ENCODE data around the gene ILKAP. TPM values are rescaled to one million over a fixed set of nuclear protein-coding genes. Genes with fewer than 3 reads are reported as not detected.

ILKAP gene
- polyA plus RNA-seq, 1 of the 3 experiments (the other 2 are of a cell fraction), result 49.2 TPM

DNA sequence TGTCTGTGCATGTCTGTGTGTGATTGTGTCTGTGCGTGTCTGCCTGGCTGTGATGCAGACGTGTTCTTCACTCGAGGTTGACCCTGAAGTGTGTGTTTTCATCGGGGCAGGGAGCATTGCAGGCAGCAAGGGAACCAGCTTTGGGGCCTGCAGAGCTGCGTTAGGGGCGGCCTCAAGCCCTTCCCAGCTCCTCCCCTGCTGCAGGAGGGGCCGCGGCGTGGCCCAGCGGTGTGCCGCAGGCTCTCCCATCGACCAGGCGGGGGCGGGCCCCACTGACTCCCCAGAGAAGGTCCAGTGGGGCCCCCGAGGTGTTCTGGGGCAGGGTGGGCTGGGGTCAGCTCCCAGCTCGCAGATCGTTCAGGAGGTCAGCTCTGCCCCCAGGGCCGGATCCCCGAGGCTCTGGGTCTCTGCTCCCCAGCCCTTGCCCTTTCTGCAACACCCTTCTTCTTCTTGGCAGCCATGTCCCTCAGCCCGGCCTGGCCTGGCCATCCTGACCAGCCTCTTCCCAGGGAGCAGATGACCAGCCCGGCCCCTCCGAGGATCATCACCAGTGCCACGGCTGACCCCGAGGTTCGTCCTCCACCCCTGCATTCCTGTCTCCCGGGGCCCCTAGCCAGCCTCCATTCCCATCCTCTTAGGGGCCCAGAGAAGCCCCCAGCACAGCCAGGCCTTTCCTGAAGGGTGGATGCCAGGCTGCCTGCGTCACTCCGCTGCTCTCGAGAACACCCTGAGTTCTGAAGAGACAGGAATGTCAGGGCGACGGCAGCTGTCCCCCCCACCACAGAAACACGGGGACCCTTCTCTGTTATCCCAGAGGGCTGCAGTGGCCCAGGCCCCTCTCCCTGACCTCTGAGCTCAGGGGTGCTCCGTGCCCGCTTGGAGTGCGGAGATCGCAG, 76.1 kb downstream of the ILKAP start:
- Histone ChIP-seq H3K4me1 (ENCODE audit: control insufficient read depth in 1 of 2, insufficient read depth in 2 of 2, low read depth in 1 of 2, low read length in 1 of 2) (no peaks in the 10 kb centered on the region), H3K9me3 (no peaks in the 10 kb centered on the region), H3K9ac (no peak overlapping the region), H3F3A (replicated peaks; ENCODE audit: insufficient read depth) (no peaks in the 10 kb centered on the region), H3K4me2 (no peak overlapping the region), H3K27ac (ENCODE audit: low read depth in 2 of 2, low read length in 1 of 2) (no peak overlapping the region), H3K4me3 (ENCODE audit: low read depth in 2 of 2, low read length in 1 of 2) (no peak overlapping the region), H3K27me3 (ENCODE audit: insufficient read depth) (no peaks in the 10 kb centered on the region), H3K36me3 (replicated peaks in 1 of 2; ENCODE audit: control insufficient read depth in 1 of 2, insufficient read depth in 2 of 2, low read length in 1 of 2) (no peaks in the 10 kb centered on the region), H2AFZ (ENCODE audit: low read depth) (no peak overlapping the region), H3K79me2 (ENCODE audit: insufficient read depth) (no peaks in the 10 kb centered on the region), H3K9me2 (no peaks in the 10 kb centered on the region), H4K20me1 (ENCODE audit: insufficient read depth) (no peaks in the 10 kb centered on the region)
- ChIA-PET CTCF (no interaction called here), POLR2A (no interaction called here)
- WGBS (ENCODE audit: low lambda C conversion rate), result 67% methylated on average over 11 of the region's 36 CpGs
- TF ChIP-seq NFIC (IDR thresholded peaks at IDR 0.05; ENCODE audit: borderline replicate concordance), result no peak
- no peak for TF ChIP-seq SMC3 (IDR thresholded peaks at IDR 0.05; ENCODE audit: low read depth, low read length)
- no peak for TF ChIP-seq GATA2 (CRISPR knock-in tag; IDR thresholded peaks at IDR 0.05)
- no peak for TF ChIP-seq RCOR1 (IDR thresholded peaks at IDR 0.05; ENCODE audit: low read length)
- no peak for DNase-seq

DNA sequence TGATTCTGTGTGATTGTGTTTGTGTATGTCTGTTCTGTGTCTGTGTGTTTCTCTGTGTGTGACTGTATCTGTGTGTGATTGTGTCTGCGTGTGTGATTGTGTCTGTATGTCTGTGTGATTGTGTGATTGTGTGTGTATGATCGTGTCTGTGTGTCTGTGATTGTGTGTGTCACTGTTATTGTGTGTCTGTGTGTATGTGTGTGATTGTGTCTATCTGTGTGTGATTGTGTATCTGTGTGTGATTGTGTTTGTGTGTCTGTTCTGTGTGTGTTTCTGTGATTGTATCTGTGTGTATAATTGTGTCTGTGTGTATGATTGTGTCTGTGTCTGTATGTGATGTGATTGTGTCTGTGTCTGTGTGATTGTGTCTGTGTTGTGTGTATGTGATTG, 76.7 kb downstream of the ILKAP start:
- TF ChIP-seq FOXJ3 (CRISPR knock-in tag; IDR thresholded peaks at IDR 0.05) (no peak), TEAD4 (IDR thresholded peaks at IDR 0.05; ENCODE audit: borderline replicate concordance, insufficient read depth) (no peak), RFX5 (IDR thresholded peaks at IDR 0.05; ENCODE audit: low read length) (no peak), NRF1 (IDR thresholded peaks at IDR 0.05; ENCODE audit: low read depth, low read length) (no peak), TCF12 (IDR thresholded peaks at IDR 0.05) (no peak), FOXM1 (IDR thresholded peaks at IDR 0.05; ENCODE audit: low read depth) (no peak)
- TF ChIP-seq, protein P1, sequence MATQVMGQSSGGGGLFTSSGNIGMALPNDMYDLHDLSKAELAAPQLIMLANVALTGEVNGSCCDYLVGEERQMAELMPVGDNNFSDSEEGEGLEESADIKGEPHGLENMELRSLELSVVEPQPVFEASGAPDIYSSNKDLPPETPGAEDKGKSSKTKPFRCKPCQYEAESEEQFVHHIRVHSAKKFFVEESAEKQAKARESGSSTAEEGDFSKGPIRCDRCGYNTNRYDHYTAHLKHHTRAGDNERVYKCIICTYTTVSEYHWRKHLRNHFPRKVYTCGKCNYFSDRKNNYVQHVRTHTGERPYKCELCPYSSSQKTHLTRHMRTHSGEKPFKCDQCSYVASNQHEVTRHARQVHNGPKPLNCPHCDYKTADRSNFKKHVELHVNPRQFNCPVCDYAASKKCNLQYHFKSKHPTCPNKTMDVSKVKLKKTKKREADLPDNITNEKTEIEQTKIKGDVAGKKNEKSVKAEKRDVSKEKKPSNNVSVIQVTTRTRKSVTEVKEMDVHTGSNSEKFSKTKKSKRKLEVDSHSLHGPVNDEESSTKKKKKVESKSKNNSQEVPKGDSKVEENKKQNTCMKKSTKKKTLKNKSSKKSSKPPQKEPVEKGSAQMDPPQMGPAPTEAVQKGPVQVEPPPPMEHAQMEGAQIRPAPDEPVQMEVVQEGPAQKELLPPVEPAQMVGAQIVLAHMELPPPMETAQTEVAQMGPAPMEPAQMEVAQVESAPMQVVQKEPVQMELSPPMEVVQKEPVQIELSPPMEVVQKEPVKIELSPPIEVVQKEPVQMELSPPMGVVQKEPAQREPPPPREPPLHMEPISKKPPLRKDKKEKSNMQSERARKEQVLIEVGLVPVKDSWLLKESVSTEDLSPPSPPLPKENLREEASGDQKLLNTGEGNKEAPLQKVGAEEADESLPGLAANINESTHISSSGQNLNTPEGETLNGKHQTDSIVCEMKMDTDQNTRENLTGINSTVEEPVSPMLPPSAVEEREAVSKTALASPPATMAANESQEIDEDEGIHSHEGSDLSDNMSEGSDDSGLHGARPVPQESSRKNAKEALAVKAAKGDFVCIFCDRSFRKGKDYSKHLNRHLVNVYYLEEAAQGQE (IDR thresholded peaks at IDR 0.05; ENCODE audit: low read depth, low read length), result no peak
- Histone ChIP-seq H3K4me2 (no peak overlapping the region), H3K79me2 (ENCODE audit: insufficient read depth) (no peaks in the 10 kb centered on the region), H2AFZ (ENCODE audit: low read depth) (no peak overlapping the region), H3K27me3 (ENCODE audit: insufficient read depth) (no peaks in the 10 kb centered on the region), H3K4me1 (ENCODE audit: control insufficient read depth in 1 of 2, insufficient read depth in 2 of 2, low read depth in 1 of 2, low read length in 1 of 2) (no peaks in the 10 kb centered on the region), H3K9me3 (no peaks in the 10 kb centered on the region), H3K9ac (no peak overlapping the region), H3F3A (replicated peaks; ENCODE audit: insufficient read depth) (no peaks in the 10 kb centered on the region), H3K27ac (ENCODE audit: low read depth in 2 of 2, low read length in 1 of 2) (no peak overlapping the region), H3K4me3 (ENCODE audit: low read depth in 2 of 2, low read length in 1 of 2) (no peak overlapping the region), H3K36me3 (replicated peaks in 1 of 2; ENCODE audit: control insufficient read depth in 1 of 2, insufficient read depth in 2 of 2, low read length in 1 of 2) (no peaks in the 10 kb centered on the region), H4K20me1 (ENCODE audit: insufficient read depth) (no peaks in the 10 kb centered on the region), H3K9me2 (no peaks in the 10 kb centered on the region)
- ChIA-PET CTCF (no interaction called here), POLR2A (no interaction called here)
- no peak for DNase-seq
- 80% methylated on average over 2 of the region's 2 CpGs for WGBS (ENCODE audit: low lambda C conversion rate)

All from SK-N-SH (cell line).